Cerebellar cortex (tissue), 1 donor: ENCODE measurements around the gene SMG7.

ENCODE experiments used
- DNase-seq: peaks from one replicate; pipeline ENCODE4 v3.0.0-alpha.2; 2015; ENCODE audit warnings: low spot score

The SMG7 gene

DNA sequence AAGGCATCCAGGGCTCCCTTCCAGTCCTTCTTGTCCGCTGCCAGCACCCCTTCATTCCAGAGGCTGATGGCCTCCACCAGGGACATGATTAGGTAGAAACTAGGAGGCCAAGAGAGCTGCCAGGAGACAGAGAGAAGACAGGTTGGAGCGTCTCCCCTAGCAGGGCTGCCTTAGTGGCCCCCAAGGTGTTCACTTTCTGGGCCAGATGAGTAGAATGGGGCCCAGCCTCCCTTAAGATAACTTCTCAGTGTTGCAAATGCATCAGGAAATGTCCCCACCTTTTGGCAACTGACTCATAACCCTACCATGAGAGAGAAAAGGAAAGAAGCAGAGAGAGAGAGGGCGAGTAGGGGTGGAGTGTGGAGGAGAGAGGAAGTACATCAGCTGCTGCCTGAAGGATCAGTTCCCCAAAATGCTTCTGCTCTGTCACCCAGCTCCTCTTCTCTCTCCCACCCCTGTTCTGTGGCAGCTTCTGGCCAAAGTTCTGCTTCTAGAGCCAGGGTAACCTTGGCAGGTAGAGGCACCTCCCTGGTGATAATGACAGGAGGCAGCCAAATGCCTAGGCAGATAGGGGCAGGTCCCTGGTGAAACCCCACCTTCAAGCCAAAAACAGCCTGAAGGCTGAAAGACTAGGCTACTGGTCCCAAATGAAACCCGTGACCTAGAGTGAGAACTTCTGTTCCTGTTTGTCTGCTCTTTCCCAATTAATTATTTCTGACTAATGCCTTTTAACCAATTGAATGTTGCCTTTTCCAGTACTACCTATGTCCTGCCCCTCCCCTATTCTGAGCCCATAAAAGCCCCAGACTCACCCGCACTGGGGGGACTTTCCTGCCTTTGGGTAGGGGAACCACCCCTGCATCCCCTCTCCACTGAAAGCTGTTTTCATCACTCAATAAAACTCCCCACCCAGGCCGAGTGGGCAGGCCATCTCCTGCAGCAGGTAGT, 118.2 kb downstream of the SMG7 start, which contains the start of gene NCF2:
TSS of gene NCF2 (minus strand) at position 216 of the 948 bp plus-strand sequence. CDS start at position 86, 130 bp downstream.
- DNase-seq = no peak

GRCh38 chr1:183592733-183593132, 120.4 kb downstream of the SMG7 start:
- DNase-seq = no peak

- no peak for DNase-seq
These were observed 121.1 kb downstream of the SMG7 start for GRCh38 chr1:183593356-183593755.

DNA sequence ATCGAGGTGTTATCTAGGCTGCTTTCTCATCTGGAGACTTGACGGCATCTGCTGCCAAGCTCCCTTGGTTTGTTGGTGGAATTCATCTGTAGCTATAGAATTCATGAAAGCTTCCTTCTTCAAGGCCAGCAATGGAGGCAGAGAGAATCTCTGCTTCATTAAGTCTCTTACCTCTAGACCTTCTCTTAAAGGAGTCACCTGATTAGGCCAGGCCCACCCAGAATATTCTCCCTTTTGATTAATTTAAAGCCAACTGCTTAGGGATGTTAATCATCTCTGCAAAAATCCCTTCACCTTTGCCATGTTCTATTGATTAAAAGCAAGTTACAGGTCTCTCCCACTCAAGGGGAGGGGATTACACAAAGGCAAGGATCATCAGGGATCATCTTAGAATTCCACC, 123.2 kb downstream of the SMG7 start:
- no peak for DNase-seq

- DNase-seq = no peak
These were observed 124.2 kb downstream of the SMG7 start for GRCh38 chr1:183596500-183596899.

DNA sequence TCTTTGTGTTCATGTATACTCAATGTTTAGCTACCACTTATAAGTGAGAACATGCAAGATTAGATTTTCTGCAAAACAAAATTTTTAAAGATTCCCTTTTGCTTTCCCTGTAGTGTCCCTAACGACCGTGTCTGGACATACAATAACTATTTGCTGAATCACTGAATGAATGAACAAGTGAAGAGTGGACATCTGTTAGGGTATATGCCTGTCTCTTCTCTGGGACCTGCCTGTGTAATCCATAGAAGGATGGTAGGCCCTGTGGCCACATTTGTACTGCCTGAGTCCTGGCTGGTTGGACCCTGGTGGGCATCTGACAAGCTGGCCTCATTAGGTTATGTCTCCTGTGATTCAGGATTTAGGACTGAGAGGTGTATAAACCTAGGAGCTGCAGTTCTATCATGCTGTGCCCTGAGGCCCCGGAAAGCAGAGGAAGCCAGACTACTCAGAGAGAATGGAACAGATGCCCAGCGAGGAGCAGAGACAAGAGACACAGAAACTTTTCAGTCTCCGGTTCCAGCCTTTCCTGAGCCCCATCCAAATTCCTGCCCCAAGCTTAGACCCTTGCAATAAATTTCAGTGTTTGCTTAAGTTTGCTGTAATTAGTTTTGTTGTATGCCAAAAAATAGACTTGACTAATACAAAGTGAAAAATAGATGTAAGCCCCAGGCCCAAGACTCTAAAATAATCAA, 125.5 kb downstream of the SMG7 start:
- no peak for DNase-seq

DNA sequence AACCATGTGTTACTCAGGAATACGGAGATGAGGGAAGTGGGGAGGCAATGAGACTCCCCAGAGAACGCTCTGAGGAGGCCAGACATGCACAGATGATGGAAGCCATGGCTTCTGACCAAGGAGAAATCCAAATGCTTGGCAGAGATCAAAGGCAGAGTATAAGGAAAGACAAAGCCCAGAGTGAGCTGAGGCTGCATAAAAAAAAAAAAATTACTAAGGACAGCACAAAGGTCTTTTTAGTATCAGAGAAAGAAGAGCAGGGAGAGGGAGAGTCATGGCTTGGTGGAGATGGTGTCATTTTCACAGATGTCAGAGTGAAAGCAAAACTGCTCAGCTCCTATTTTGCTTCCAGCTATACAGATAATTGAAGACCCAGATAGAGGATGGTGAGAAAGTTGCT, 126.1 kb downstream of the SMG7 start:
- DNase-seq = no peak

DNA sequence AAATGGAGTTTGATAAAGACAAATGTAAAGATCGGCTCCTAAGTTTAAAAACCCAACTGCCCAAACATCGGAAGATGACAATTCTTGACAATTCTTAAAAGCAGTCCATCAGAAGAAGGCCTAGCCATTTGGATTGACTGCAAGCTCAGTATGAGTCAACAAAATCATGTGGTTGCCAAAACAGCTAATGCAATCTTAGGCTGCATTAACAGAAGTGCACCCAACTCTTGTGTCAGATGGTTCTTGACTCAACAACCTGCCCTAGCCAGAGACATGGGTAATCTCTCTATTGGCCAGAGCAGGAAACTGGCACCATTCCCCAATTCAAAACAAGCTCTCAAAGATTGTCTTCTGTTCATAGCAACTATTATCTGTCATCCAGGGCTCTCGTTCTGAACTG, 127.8 kb downstream of the SMG7 start:
- no peak for DNase-seq

DNA sequence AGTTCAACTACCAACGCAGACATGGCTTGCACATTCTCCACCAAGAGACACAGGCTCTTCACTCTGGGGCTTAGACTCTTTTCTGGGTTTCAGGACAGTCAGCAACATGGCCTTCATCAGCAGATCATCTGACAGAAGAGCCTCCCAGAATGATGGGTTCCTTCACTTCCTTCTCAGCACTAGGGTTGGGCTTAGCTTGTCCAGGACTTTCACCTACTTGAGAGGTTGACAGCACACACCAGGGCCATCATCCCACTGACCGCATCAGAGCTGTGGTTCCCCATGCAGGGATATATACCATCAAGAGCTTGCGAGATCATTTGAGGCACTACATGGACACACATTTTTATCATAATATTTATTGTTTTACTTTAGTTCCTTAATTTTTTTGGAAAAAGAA, 128.3 kb downstream of the SMG7 start:
- DNase-seq = no peak

GRCh38 chr1:183602510-183602909, 130.2 kb downstream of the SMG7 start:
- DNase-seq = no peak
